Stomach smooth muscle (tissue), 2 donors: ENCODE results near the gene SLC35G6.

Experiments
- H3K27ac ChIP-seq: one replicate; pipeline ENCODE4 v1.7.0; 2013; ENCODE audit warnings: mild to moderate bottlenecking, low read length, inconsistent platforms
- H3K27me3 ChIP-seq, 2 donors: one replicate each; pipeline ENCODE4 v1.7.0; 2013; ENCODE audit warnings: low read length in 2 of 2; ENCODE audit not compliant: insufficient read depth in 2 of 2, control insufficient read depth in 1 of 2
- H3K36me3 ChIP-seq, 2 donors: one replicate each; pipeline ENCODE4 v1.7.0; 2013; ENCODE audit warnings: low read length in 2 of 2; ENCODE audit not compliant: control insufficient read depth in 2 of 2, insufficient read depth in 2 of 2
- H3K4me1 ChIP-seq: one replicate; pipeline ENCODE4 v1.7.0; 2013; ENCODE audit warnings: low read length; ENCODE audit not compliant: control insufficient read depth, insufficient read depth
- H3K4me3 ChIP-seq, 2 donors: one replicate each; pipeline ENCODE4 v1.7.0; 2013; ENCODE audit warnings: low read length in 2 of 2
- H3K9ac ChIP-seq, 2 donors: one replicate each; pipeline ENCODE4 v1.7.0; 2013; ENCODE audit warnings: low read length in 2 of 2, mild to moderate bottlenecking in 1 of 2
- H3K9me3 ChIP-seq, 2 donors: one replicate each; pipeline ENCODE4 v1.7.0; 2013; ENCODE audit warnings: low read length in 2 of 2; ENCODE audit not compliant: control insufficient read depth in 2 of 2
- donor health status: healthy.
- donor health status: Pancreatic carcinoma.

The SLC35G6 gene

DNA sequence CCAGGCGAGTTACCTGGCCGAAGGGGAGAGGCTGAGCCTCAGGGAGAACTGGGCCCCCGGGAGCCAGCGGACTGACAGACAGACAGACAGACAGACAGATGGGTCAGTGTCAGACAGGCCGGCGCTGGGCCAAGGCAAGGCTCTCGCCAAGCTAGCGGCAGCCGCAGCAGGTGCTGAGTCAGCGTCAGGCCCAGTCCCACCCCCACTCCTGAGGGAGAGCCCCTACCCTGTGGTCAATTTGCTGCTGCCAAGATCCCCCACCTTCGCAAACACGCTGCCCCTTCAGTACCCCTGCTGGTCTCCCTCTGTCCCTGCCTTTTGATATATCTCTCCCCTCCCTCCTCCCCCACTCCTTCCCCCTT, 40.4 kb upstream of the SLC35G6 start:
- Histone ChIP-seq H3K9me3 (no peaks in the 10 kb centered on the region), H3K9ac (no peak overlapping the region), H3K27ac (no peak overlapping the region), H3K27me3 (peaks cover 65 to 77% of the 10 kb centered on the region in 2 donors), H3K4me1 (peaks cover 48% of the 10 kb centered on the region), H3K36me3 (no peaks in the 10 kb centered on the region), H3K4me3 (no peak overlapping the region)

DNA sequence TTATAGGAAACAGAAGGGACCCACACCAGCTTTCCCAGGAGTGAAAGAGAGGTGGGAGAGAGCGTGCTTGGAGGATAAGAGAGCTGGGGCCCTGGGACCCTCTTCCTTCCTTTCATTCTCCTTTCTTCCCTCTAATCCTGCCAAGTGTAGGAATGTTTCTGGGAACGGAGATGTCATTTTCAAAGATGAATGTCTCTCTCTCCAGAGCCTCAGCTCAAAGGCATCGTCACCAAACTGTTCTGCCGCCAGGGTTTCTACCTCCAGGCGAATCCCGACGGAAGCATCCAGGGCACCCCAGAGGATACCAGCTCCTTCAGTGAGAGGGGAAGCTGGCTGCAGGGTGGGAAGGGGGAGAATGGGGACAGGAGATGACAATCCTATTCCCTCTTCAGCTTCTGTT, 40.0 kb upstream of the SLC35G6 start:
- no peak overlapping the region for H3K27ac ChIP-seq
- H3K27me3 ChIP-seq, result peaks cover 64 to 77% of the 10 kb centered on the region in 2 donors
- H3K4me3 ChIP-seq, result no peak overlapping the region
- no peaks in the 10 kb centered on the region for H3K9me3 ChIP-seq
- no peak overlapping the region for H3K9ac ChIP-seq
- no peaks in the 10 kb centered on the region for H3K36me3 ChIP-seq
- peaks cover 44% of the 10 kb centered on the region for H3K4me1 ChIP-seq

- peaks cover 66 to 82% of the 10 kb centered on the region in 2 donors for H3K27me3 ChIP-seq
- no peak overlapping the region for H3K4me3 ChIP-seq
- no peaks in the 10 kb centered on the region for H3K9me3 ChIP-seq
- no peak overlapping the region for H3K9ac ChIP-seq
- no peaks in the 10 kb centered on the region for H3K36me3 ChIP-seq
- H3K4me1 ChIP-seq, result peaks cover 41% of the 10 kb centered on the region
- H3K27ac ChIP-seq, result no peak overlapping the region
Observed at GRCh38 chr17:7442142-7442541, 39.1 kb upstream of the SLC35G6 start.

DNA sequence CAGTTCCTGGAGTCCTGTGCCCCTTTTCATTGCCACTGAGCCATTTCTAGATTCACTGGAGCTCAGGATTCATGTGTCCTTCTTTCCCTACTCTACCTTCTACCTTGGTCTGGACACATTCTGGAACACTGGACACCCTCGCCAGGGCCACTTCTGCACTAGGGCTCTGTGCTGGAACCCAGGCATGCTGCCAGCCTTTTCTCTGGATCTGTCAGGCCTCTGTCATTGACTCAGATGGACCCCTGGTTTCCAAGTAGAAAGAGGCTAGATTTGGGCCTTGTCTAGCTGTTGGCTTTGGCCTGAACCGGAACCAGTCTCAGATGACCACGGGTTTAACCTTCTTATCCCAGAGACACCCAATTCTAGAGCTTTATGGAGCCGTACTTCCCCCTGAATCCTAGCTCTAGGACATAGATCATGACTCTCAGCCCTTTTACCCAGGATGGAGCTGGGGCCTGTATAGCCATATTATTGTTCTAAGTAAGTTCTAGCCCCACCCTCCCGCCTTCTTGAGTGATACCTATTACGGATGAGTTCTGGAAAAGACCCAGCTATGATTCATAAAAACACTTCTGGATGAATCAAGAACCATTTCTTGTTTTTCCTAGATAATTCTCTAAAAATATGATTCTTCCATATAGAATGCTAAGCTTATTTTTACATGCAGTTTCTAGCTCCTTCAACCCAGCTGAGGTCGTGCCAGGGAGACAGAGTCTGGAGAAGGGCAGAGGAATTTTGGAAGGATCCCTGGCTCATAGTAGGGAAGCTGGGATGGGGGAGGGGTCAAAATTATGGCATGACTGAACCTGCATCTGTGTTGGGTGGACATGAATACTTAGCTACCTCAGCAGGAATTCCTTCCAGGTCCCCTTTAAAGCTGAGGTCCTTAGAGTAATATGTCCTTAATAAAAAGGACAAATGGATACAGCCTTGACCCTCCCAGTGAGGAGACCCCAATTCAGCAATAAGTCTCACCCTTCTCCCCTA, 37.5 kb upstream of the SLC35G6 start:
- Histone ChIP-seq H3K4me1 (peaks cover 28% of the 10 kb centered on the region), H3K27ac (no peak overlapping the region), H3K9ac (no peak overlapping the region), H3K36me3 (no peaks in the 10 kb centered on the region), H3K9me3 (no peaks in the 10 kb centered on the region), H3K4me3 (no peak overlapping the region), H3K27me3 (peaks cover 63 to 75% of the 10 kb centered on the region in 2 donors)

DNA sequence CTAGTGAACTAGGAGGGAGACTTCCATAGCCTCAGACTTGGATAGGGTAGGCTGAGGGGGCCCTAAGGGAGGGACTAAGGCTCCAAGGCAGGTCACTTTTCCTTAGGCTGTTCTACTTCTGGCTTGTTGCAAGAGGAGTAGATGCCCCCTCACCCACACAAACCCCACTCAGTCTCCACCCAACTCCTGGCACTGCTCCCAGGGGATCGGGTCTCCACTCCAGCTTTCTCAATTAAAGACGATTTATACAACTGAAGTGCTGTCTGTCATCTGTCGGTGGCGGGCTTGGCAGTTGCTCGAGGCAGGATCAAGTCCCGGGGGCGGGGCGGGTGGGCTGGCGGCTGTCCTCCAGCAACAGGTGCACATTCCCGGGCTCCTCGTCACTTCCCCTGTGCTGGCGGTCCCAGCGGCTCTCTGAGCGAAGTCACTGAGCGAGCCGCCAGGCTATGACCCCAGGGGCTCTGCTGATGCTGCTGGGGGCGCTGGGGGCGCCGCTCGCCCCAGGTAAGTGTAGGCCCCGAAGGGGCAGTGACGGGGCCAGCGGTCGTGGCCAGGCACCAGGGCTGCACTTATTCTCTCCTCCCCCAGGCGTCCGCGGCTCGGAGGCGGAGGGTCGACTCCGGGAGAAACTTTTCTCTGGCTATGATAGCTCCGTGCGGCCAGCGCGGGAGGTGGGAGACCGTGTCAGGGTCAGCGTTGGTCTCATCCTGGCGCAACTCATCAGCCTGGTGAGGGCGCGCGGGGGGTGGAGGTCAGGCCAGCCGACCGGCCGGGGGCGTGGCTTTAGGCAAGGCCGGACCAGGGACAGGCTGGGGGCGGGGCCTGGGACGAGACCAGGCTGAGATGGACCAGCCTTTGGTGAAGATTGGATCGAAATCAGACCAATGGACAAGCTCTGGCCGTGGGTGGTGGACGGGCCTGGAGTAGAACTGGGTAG, 36.3 kb upstream of the SLC35G6 start, which contains the start of gene CHRNB1:
Gene CHRNB1 (plus strand): TSS at position 380 of the 937 bp plus-strand sequence. CDS start 67 bp downstream, at position 447.
- H3K4me3 ChIP-seq, result peak within 1 kb of the TSS; percentile 19 to 57
- H3K9ac ChIP-seq, result no peak within 1 kb of the TSS
- peaks cover 22% of the 10 kb centered on the region for H3K4me1 ChIP-seq
- no peak within 1 kb of the TSS for H3K27ac ChIP-seq
- no peaks in the 10 kb centered on the region for H3K9me3 ChIP-seq
- peaks cover 56 to 64% of the 10 kb centered on the region in 2 donors for H3K27me3 ChIP-seq
- H3K36me3 ChIP-seq, result no peaks in the 10 kb centered on the region

- H3K27ac ChIP-seq, result no peak overlapping the region
- H3K9ac ChIP-seq, result no peak overlapping the region
- no peaks in the 10 kb centered on the region for H3K36me3 ChIP-seq
- peak overlapping the region in 1 of 2 donors; percentile 19 for H3K4me3 ChIP-seq
- peaks cover 50 to 57% of the 10 kb centered on the region in 2 donors for H3K27me3 ChIP-seq
- H3K9me3 ChIP-seq, result no peaks in the 10 kb centered on the region
- H3K4me1 ChIP-seq, result peaks cover 15% of the 10 kb centered on the region
Observed at GRCh38 chr17:7445619-7445968, 35.7 kb upstream of the SLC35G6 start.

DNA sequence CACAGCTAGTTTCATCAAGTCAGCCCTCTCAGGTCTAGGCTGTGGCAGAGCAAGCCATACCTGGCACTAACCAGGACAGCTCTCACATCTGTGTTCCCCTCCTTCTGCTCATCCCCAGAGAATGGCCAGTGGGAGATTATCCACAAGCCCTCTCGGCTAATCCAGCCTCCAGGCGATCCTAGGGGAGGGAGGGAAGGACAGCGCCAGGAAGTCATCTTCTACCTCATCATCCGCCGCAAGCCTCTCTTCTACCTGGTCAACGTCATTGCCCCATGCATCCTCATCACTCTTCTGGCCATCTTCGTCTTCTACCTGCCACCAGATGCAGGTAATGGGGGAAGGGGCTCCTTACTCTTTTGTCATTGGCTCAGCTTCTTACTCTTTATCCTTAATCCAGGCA, 32.8 kb upstream of the SLC35G6 start:
- Histone ChIP-seq H3K9me3 (no peaks in the 10 kb centered on the region), H3K9ac (no peak overlapping the region), H3K4me1 (peaks cover 12% of the 10 kb centered on the region), H3K36me3 (no peaks in the 10 kb centered on the region), H3K4me3 (no peak overlapping the region), H3K27me3 (peaks cover 32 to 42% of the 10 kb centered on the region in 2 donors), H3K27ac (no peak overlapping the region)

GRCh38 chr17:7459961-7460545, 21.2 kb upstream of the SLC35G6 start:
- H3K4me3 ChIP-seq, result no peak overlapping the region
- H3K9me3 ChIP-seq, result no peaks in the 10 kb centered on the region
- peak overlapping the region; percentile 18 for H3K27ac ChIP-seq
- H3K4me1 ChIP-seq, result no peaks in the 10 kb centered on the region
- peaks cover 0 to 6% of the 10 kb centered on the region in 2 donors for H3K36me3 ChIP-seq
- H3K9ac ChIP-seq, result no peak overlapping the region
- no peaks in the 10 kb centered on the region for H3K27me3 ChIP-seq

GRCh38 chr17:7460850-7461660, 20.2 kb upstream of the SLC35G6 start:
- Histone ChIP-seq H3K9me3 (no peaks in the 10 kb centered on the region), H3K27me3 (no peaks in the 10 kb centered on the region), H3K9ac (no peak overlapping the region), H3K36me3 (peaks cover 0 to 6% of the 10 kb centered on the region in 2 donors), H3K27ac (no peak overlapping the region), H3K4me3 (no peak overlapping the region), H3K4me1 (peaks cover 4% of the 10 kb centered on the region)
